ENCODE data around the gene RSKR. TPM values are rescaled to one million over a fixed set of nuclear protein-coding genes. Genes with fewer than 3 reads are reported as not detected.

RSKR gene
- total and polyA plus RNA-seq, 4 donors = 3.9 to 14.3 (median 8.8) TPM

- peak; percentile 21 for ATAC-seq (ENCODE audit: insufficient read depth, low FRiP score)
- DNase-seq = peak; percentile 24 to 44 (median 26)
- H3K27ac ChIP-seq (ENCODE audit: low read depth in 1 of 2, low read length in 1 of 2) = peak overlapping the region; percentile 47 to 86
- peak; percentile 8 for TF ChIP-seq CTCF (IDR thresholded peaks at IDR 0.05; ENCODE audit: control extremely low read depth, extremely low read depth)
- peak overlapping the region; percentile 89 for H3K4me3 ChIP-seq
- H3K36me3 ChIP-seq (ENCODE audit: control insufficient read depth in 4 of 4, insufficient read depth in 4 of 4, low read length in 4 of 4) = peaks cover 24 to 40% (median 34%) of the 10 kb centered on the region in 4 donors
- peaks cover 4 to 21% (median 8%) of the 10 kb centered on the region in 5 donors for H3K4me1 ChIP-seq (ENCODE audit: control insufficient read depth in 5 of 5, insufficient read depth in 5 of 5, low read length in 5 of 5)
- H3K9ac ChIP-seq (ENCODE audit: insufficient read depth in 1 of 2, low read length in 2 of 2) = peak overlapping the region; percentile 43 to 60
- H3K27me3 ChIP-seq (ENCODE audit: control insufficient read depth in 3 of 3, insufficient read depth in 3 of 3, low read length in 2 of 3) = no peaks in the 10 kb centered on the region
- 1% methylated on average over 18 of the region's 18 CpGs for WGBS, 2 donors
- H3K9me3 ChIP-seq (ENCODE audit: control insufficient read depth in 4 of 4, insufficient read depth in 3 of 4, low read length in 3 of 4) = no peaks in the 10 kb centered on the region
These were observed 30.2 kb upstream of the RSKR start for GRCh38 chr17:28643983-28644786.

DNA sequence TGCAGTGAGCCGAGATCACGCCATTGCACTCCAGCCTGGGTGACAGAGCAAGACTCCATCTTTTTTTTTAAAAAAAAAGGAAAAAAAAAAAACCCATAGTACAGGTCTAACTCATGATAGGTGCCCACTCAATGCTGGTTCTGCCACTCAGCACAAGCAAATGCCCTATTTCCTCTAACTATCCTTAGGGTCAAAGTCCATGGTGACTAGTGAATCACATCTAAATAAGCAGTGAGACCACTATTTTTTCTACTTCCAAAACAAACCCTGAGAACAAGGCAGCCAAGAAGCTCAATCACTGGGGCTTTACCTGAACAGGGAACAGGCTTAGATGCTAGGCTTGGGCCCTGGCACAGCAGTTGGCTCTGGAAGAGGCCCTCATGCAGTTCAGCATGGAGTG lies 27.6 kb upstream of the RSKR start:
- ATAC-seq (ENCODE audit: insufficient read depth, low FRiP score) (no peak), DNase-seq (no peak)
- Histone ChIP-seq H3K9ac (ENCODE audit: insufficient read depth in 1 of 2, low read length in 2 of 2) (no peak overlapping the region), H3K27me3 (ENCODE audit: control insufficient read depth in 3 of 3, insufficient read depth in 3 of 3, low read length in 2 of 3) (no peaks in the 10 kb centered on the region), H3K4me1 (ENCODE audit: control insufficient read depth in 5 of 5, insufficient read depth in 5 of 5, low read length in 5 of 5) (peaks cover 4 to 19% (median 8%) of the 10 kb centered on the region in 5 donors), H3K27ac (ENCODE audit: low read depth in 1 of 2, low read length in 1 of 2) (no peak overlapping the region), H3K9me3 (ENCODE audit: control insufficient read depth in 4 of 4, insufficient read depth in 3 of 4, low read length in 3 of 4) (no peaks in the 10 kb centered on the region), H3K36me3 (ENCODE audit: control insufficient read depth in 4 of 4, insufficient read depth in 4 of 4, low read length in 4 of 4) (peaks cover 42 to 54% (median 46%) of the 10 kb centered on the region in 4 donors), H3K4me3 (no peak overlapping the region)
- 90 to 99% methylated on average over 2 of the region's 2 CpGs for WGBS, 2 donors
- no peak for TF ChIP-seq CTCF (IDR thresholded peaks at IDR 0.05; ENCODE audit: control extremely low read depth, extremely low read depth)

GRCh38 chr17:28635506-28635905 lies 21.5 kb upstream of the RSKR start:
- Histone ChIP-seq H3K9ac (ENCODE audit: insufficient read depth in 1 of 2, low read length in 2 of 2) (no peak overlapping the region), H3K9me3 (ENCODE audit: control insufficient read depth in 4 of 4, insufficient read depth in 3 of 4, low read length in 3 of 4) (no peaks in the 10 kb centered on the region), H3K4me1 (ENCODE audit: control insufficient read depth in 5 of 5, insufficient read depth in 5 of 5, low read length in 5 of 5) (no peaks in the 10 kb centered on the region), H3K27me3 (ENCODE audit: control insufficient read depth in 3 of 3, insufficient read depth in 3 of 3, low read length in 2 of 3) (no peaks in the 10 kb centered on the region), H3K36me3 (ENCODE audit: control insufficient read depth in 4 of 4, insufficient read depth in 4 of 4, low read length in 4 of 4) (peaks cover 59 to 81% (median 63%) of the 10 kb centered on the region in 4 donors), H3K27ac (ENCODE audit: low read depth in 1 of 2, low read length in 1 of 2) (no peak overlapping the region), H3K4me3 (no peak overlapping the region)
- ATAC-seq (ENCODE audit: insufficient read depth, low FRiP score) (no peak), DNase-seq (no peak)
- no peak for TF ChIP-seq CTCF (IDR thresholded peaks at IDR 0.05; ENCODE audit: control extremely low read depth, extremely low read depth)
- WGBS, 2 donors = 88 to 93% methylated on average over 1 of the region's 1 CpG

Data from lung (tissue), 12 donors.